Body of pancreas (tissue), 4 donors: ENCODE results near the gene NDUFA11. TPM values are rescaled to one million over a fixed set of nuclear protein-coding genes. Genes with fewer than 3 reads are reported as not detected.
A peak's percentile ranks its signal among the peaks of the same experiment; 100 is the strongest.
"Not testable (repeated sequence)": the region's sequence is repeated elsewhere in the genome, so short reads cannot be mapped to it uniquely, and the experiment has no call there.

Experiments
- ATAC-seq: fragments of 150-250 bp; one replicate; pipeline ENCODE4 v1.9.1; 2016
- DNase-seq, 4 donors: peaks; one replicate each; pipeline ENCODE4 v3.0.0-alpha.2; 2019
- H3K27ac ChIP-seq, 4 donors: fragments of 200-600 bp; sonication (generic); 1 replicate in 3 of 4; 2 replicates in 1 of 4; pipeline versions ENCODE4 v1.5.1 to v1.6.1; 2016 to 2019; ENCODE audit warnings: mild to moderate bottlenecking in 1 of 4, mixed read lengths in 1 of 4, moderate library complexity in 1 of 4
- H3K27me3 ChIP-seq, 2 donors: fragments of 200-600 bp; sonication (generic); one replicate each; pipeline ENCODE4 v1.6.0; 2016; ENCODE audit warnings: mild to moderate bottlenecking in 1 of 2
- H3K36me3 ChIP-seq, 2 donors: fragments of 200-600 bp; sonication (generic); replicated peaks in 1 of 2; 2 replicates each; pipeline ENCODE4 v1.5.1; 2016; ENCODE audit warnings: low read depth in 2 of 2; ENCODE audit not compliant: insufficient read depth in 1 of 2
- H3K4me1 ChIP-seq: fragments of 200-600 bp; sonication (generic); one replicate; pipeline ENCODE4 v1.6.0; 2016
- H3K4me3 ChIP-seq, 2 donors: fragments of 200-600 bp; sonication (generic); 1 replicate in 1 of 2; 2 replicates in 1 of 2; pipeline ENCODE4 v1.5.1; 2016 to 2019
- H3K9me3 ChIP-seq, 3 donors: fragments of 200-600 bp; sonication (generic); 1 replicate in 2 of 3; 2 replicates in 1 of 3; pipeline ENCODE4 v1.5.1; 2016
- CTCF ChIP-seq, 7 experiments: fragments of 450-650 bp in 4 of 7; fragments of 200-600 bp in 3 of 7; sonication (generic) in 3 of 7; IDR thresholded peaks; one replicate each; pipeline ENCODE4 v1.5.1; 2016 to 2019; ENCODE audit warnings: antibody characterized with exemption in 7 of 7
- POLR2A ChIP-seq, 3 donors: fragments of 450-650 bp; IDR thresholded peaks; one replicate each; pipeline ENCODE4 v1.6.1; 2016; ENCODE audit warnings: antibody characterized with exemption in 3 of 3, mild to moderate bottlenecking in 2 of 3
- WGBS, 2 donors: methylation state at CpG; one replicate each; pipeline ENCODE4 v1.1.5; 2017; 5-methylcytosine and 5-hydroxymethylcytosine counted together
- intact Hi-C: fragments of 100-400 bp; cut with DNase I; formaldehyde crosslinking; loops from one replicate; pipeline ENCODE4 v1.15.1; 2023
- total RNA-seq, 2 donors: library from RNA; depleted of rRNA; stranded (reverse); fragments of >200 nt; gene quantifications; one replicate each; pipeline ENCODE4 v1.1.0, GENCODE V29; 2016

NDUFA11 gene
- total RNA-seq, 2 donors from 2014 or later: 31.6 to 79.1 TPM

- no peaks in the 10 kb centered on the region for H3K36me3 ChIP-seq
- intact Hi-C loops: no loop called here
- ATAC-seq: peak; percentile 82
- no peak overlapping the region for H3K4me3 ChIP-seq
- WGBS, 2 donors: 12 to 17% methylated on average over 4 to 5 of the region's 5 CpGs
- H3K9me3 ChIP-seq: no peaks in the 10 kb centered on the region
- peak; percentile 61 to 80 (median 72) for DNase-seq
- peaks cover 7% of the 10 kb centered on the region for H3K4me1 ChIP-seq
- H3K27ac ChIP-seq: peak overlapping the region; percentile 48 to 88 (median 77)
- TF ChIP-seq POLR2A (IDR thresholded peaks at IDR 0.05) (no peak), CTCF (IDR thresholded peaks at IDR 0.05) (no peak)
- H3K27me3 ChIP-seq: no peaks in the 10 kb centered on the region
Measured at GRCh38 chr19:5850743-5851293, 52.8 kb downstream of the NDUFA11 start.

GRCh38 chr19:5850189-5850588 lies 53.4 kb downstream of the NDUFA11 start:
- Histone ChIP-seq H3K9me3 (no peaks in the 10 kb centered on the region), H3K36me3 (no peaks in the 10 kb centered on the region), H3K4me1 (peaks cover 7% of the 10 kb centered on the region), H3K27me3 (no peaks in the 10 kb centered on the region), H3K4me3 (no peak overlapping the region), H3K27ac (peak overlapping the region in 3 of 4 donors; percentile 69 to 88 (median 85))
- ATAC-seq: no peak
- intact Hi-C loops: no loop called here
- peak in 1 of 4 donors; percentile 12 for DNase-seq
- WGBS, 2 donors: 63 to 71% methylated on average over 6 of the region's 6 CpGs
- TF ChIP-seq CTCF (IDR thresholded peaks at IDR 0.05): no peak
- peak in 1 of 3 donors; percentile 26 for TF ChIP-seq POLR2A (IDR thresholded peaks at IDR 0.05)

GRCh38 chr19:5848621-5849020 lies 55.0 kb downstream of the NDUFA11 start:
- intact Hi-C loops, ATAC-seq, H3K4me1 ChIP-seq, H3K4me3 ChIP-seq, H3K36me3 ChIP-seq, H3K27me3 ChIP-seq, DNase-seq, H3K9me3 ChIP-seq: not testable (repeated sequence)
- 56 to 59% methylated on average over 5 of the region's 5 CpGs for WGBS, 2 donors
- H3K27ac ChIP-seq: peak overlapping the region in 2 of 4 donors; percentile 85 to 88

GRCh38 chr19:5847846-5848245 lies 55.7 kb downstream of the NDUFA11 start:
- H3K9me3 ChIP-seq, intact Hi-C loops, ATAC-seq, H3K36me3 ChIP-seq, H3K4me3 ChIP-seq, DNase-seq, H3K27me3 ChIP-seq, H3K4me1 ChIP-seq: not testable (repeated sequence)
- H3K27ac ChIP-seq: peak overlapping the region in 2 of 4 donors; percentile 24 to 85
- 48 to 50% methylated on average over 10 of the region's 10 CpGs for WGBS, 2 donors

Other genes with a start within 250 kb of the NDUFA11 start
- 10 to 100 TPM; 14.5 to 14.8 TPM for gene MICOS13, start 223.3 kb downstream of the NDUFA11 start, total RNA-seq
- gene HSD11B1L, start 222.8 kb downstream of the NDUFA11 start, total RNA-seq: 10 to 100 TPM; 11.9 to 21.8 TPM
- 100 to 1,000 TPM; 280 to 342 TPM for gene RPL36, start 213.5 kb downstream of the NDUFA11 start, total RNA-seq
- gene LONP1, start 183.6 kb downstream of the NDUFA11 start, total RNA-seq: 10 to 100 TPM; 31.9 to 95.6 TPM
- gene CATSPERD, start 183.2 kb downstream of the NDUFA11 start, total RNA-seq: not detected
- 1 to 10 TPM; 2.3 TPM for gene PRR22, start 119.0 kb downstream of the NDUFA11 start, total RNA-seq
- gene DUS3L, start 112.6 kb downstream of the NDUFA11 start, total RNA-seq: 10 to 100 TPM; 28.0 to 39.6 TPM
- 10 to 100 TPM; 24.1 to 70.9 TPM for gene NRTN, start 98.7 kb downstream of the NDUFA11 start, total RNA-seq
- 10 to 100 TPM in 1 of 2 donors, 1 to 10 TPM in 1; 3.6 to 12.2 TPM for gene FUT6, start 64.1 kb downstream of the NDUFA11 start, total RNA-seq
- gene FUT3, start 52.3 kb downstream of the NDUFA11 start, total RNA-seq: 1 to 10 TPM; 5.7 to 9.2 TPM
- gene FUT5, start 33.2 kb downstream of the NDUFA11 start, total RNA-seq: not detected
- 10 to 100 TPM; 12.5 to 15.3 TPM for gene VMAC, start 1.1 kb upstream of the NDUFA11 start, total RNA-seq
- 10 to 100 TPM; 18.7 to 38.6 TPM for gene CAPS, start 10.5 kb upstream of the NDUFA11 start, total RNA-seq
- 10 to 100 TPM; 62.0 to 90.0 TPM for gene RANBP3, start 74.3 kb upstream of the NDUFA11 start, total RNA-seq
- gene RFX2, start 206.7 kb upstream of the NDUFA11 start, total RNA-seq: 10 to 100 TPM; 14.0 to 14.8 TPM
- gene ACSBG2, start 231.9 kb upstream of the NDUFA11 start, total RNA-seq: not detected